ENCODE measurements around the gene GRAP2. TPM values are rescaled to one million over a fixed set of nuclear protein-coding genes. Genes with fewer than 3 reads are reported as not detected.

The GRAP2 gene
- polyA plus RNA-seq, 3 donors: 0.05 to 4.2 (median 0.97) TPM

DNA sequence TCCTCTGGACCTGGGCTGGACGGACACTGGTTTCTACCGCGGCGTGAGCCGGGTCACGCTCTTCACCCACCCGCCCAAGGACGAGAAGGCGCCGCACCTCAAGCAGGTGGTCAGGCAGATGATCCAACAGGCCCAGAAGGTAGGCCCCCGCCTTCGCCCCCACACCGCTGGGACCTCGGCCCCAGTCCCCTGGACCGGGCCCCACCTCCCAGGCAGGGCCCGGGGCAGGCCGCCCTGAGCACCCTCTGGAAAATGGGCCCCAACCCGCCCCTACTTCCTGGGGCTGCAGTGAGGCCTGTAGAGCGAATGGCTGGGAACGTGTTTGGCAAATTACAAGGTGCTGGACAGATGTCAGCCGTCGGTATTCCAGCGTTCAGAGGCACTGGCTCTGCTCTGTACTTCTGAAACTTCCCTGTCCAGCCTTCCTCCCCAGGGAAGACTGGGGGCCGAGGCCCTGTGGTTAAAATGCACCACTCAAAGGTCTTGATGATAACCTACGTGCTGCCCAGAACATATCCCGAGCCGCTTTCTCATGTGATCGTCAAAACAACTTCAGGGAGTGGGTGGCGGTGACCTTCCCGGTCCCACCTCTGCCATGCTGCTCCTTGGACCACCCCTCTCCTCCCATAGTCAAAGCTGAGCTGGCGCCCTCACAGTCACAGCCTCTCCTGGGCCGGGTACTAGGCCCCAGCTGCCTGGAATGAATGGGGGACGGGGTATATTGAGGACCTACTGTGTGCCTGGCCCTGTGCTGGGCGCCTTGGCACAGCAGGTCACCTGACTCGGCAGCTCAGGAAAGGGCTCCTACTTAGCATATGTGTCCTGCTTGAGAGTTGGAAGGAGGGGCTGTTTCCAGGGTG lies 94.7 kb downstream of the GRAP2 start:
- H2AFZ ChIP-seq (ENCODE audit: insufficient read depth, low read depth, low read length, poor library complexity, severe bottlenecking): peak overlapping the region; percentile 67
- Mint-ChIP-seq H3K36me3 (peaks cover 0 to 5% of the 10 kb centered on the region in 2 donors), H3K27me3 (ENCODE audit: low read depth in 3 of 3) (peaks cover 48 to 71% (median 65%) of the 10 kb centered on the region in 3 donors), H3K27ac (no peak overlapping the region), H3K4me1 (peaks cover 7% of the 10 kb centered on the region), H3K4me3 (peak overlapping the region in 1 of 2 donors; percentile 73), H3K9me3 (peaks cover 0 to 7% (median 2%) of the 10 kb centered on the region in 7 donors)
- no peak overlapping the region for H3K4me3 ChIP-seq (replicated peaks in 1 of 3; ENCODE audit: low read depth in 2 of 3, low read length in 3 of 3)
- H3K27ac ChIP-seq (ENCODE audit: low read depth in 1 of 2, low read length in 2 of 2): no peak overlapping the region
- WGBS (ENCODE audit: insufficient coverage): 56% methylated on average over 31 of the region's 35 CpGs
- intact Hi-C loops (cut with micrococcal nuclease): loop anchor here in 1 of 2 donors (10.0 kb wide), 1 partner anchor 61 kb away; no protein-coding TSS in a partner anchor
- H3K79me2 ChIP-seq (ENCODE audit: insufficient read depth, low read length): no peaks in the 10 kb centered on the region
- TF ChIP-seq, protein P1, sequence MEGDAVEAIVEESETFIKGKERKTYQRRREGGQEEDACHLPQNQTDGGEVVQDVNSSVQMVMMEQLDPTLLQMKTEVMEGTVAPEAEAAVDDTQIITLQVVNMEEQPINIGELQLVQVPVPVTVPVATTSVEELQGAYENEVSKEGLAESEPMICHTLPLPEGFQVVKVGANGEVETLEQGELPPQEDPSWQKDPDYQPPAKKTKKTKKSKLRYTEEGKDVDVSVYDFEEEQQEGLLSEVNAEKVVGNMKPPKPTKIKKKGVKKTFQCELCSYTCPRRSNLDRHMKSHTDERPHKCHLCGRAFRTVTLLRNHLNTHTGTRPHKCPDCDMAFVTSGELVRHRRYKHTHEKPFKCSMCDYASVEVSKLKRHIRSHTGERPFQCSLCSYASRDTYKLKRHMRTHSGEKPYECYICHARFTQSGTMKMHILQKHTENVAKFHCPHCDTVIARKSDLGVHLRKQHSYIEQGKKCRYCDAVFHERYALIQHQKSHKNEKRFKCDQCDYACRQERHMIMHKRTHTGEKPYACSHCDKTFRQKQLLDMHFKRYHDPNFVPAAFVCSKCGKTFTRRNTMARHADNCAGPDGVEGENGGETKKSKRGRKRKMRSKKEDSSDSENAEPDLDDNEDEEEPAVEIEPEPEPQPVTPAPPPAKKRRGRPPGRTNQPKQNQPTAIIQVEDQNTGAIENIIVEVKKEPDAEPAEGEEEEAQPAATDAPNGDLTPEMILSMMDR (IDR thresholded peaks at IDR 0.05): no peak
- H3K4me1 ChIP-seq (ENCODE audit: control insufficient read depth in 1 of 2, insufficient read depth in 2 of 2, low read length in 2 of 2): peaks cover 7 to 13% of the 10 kb centered on the region in 2 donors
- no peaks in the 10 kb centered on the region for H3K9me3 ChIP-seq (replicated peaks in 1 of 2; ENCODE audit: control insufficient read depth in 1 of 2, insufficient read depth in 1 of 2, low read length in 2 of 2)
- H4K20me1 ChIP-seq (ENCODE audit: insufficient read depth, low read length): no peaks in the 10 kb centered on the region
- H3K36me3 ChIP-seq (replicated peaks in 1 of 2; ENCODE audit: control insufficient read depth in 1 of 2, insufficient read depth in 2 of 2, low read length in 2 of 2): no peaks in the 10 kb centered on the region
- no peak for DNase-seq
- peak overlapping the region; percentile 8 for H3K9ac ChIP-seq (ENCODE audit: insufficient read depth, low read length, poor library complexity, severe bottlenecking)
- H3K4me2 ChIP-seq (replicated peaks; ENCODE audit: extremely low read depth, low read length, poor library complexity, severe bottlenecking): peak overlapping the region; percentile 50
- H3K27me3 ChIP-seq (ENCODE audit: control insufficient read depth in 2 of 2, insufficient read depth in 2 of 2, low read length in 2 of 2): peaks cover 36 to 66% of the 10 kb centered on the region in 2 donors

GRCh38 chr22:39996732-39997131 lies 95.8 kb downstream of the GRAP2 start:
- no peak overlapping the region for H3K9ac ChIP-seq (ENCODE audit: insufficient read depth, low read length, poor library complexity, severe bottlenecking)
- peaks cover 12% of the 10 kb centered on the region for H3K4me1 Mint-ChIP-seq

More at GRCh38 chr22:39996732-39997131, 95.8 kb downstream of the GRAP2 start:
- no peak for DNase-seq
- Histone ChIP-seq H3K36me3 (replicated peaks in 1 of 2; ENCODE audit: control insufficient read depth in 1 of 2, insufficient read depth in 2 of 2, low read length in 2 of 2) (no peaks in the 10 kb centered on the region), H3K9me3 (replicated peaks in 1 of 2; ENCODE audit: control insufficient read depth in 1 of 2, insufficient read depth in 1 of 2, low read length in 2 of 2) (no peaks in the 10 kb centered on the region), H3K27me3 (ENCODE audit: control insufficient read depth in 2 of 2, insufficient read depth in 2 of 2, low read length in 2 of 2) (peaks cover 36 to 58% of the 10 kb centered on the region in 2 donors), H3K4me2 (replicated peaks; ENCODE audit: extremely low read depth, low read length, poor library complexity, severe bottlenecking) (no peak overlapping the region), H3K27ac (ENCODE audit: low read depth in 1 of 2, low read length in 2 of 2) (no peak overlapping the region), H4K20me1 (ENCODE audit: insufficient read depth, low read length) (no peaks in the 10 kb centered on the region), H3K79me2 (ENCODE audit: insufficient read depth, low read length) (no peaks in the 10 kb centered on the region), H2AFZ (ENCODE audit: insufficient read depth, low read depth, low read length, poor library complexity, severe bottlenecking) (no peak overlapping the region), H3K4me1 (ENCODE audit: control insufficient read depth in 1 of 2, insufficient read depth in 2 of 2, low read length in 2 of 2) (peaks cover 7 to 13% of the 10 kb centered on the region in 2 donors), H3K4me3 (replicated peaks in 1 of 3; ENCODE audit: low read depth in 2 of 3, low read length in 3 of 3) (no peak overlapping the region)
- Mint-ChIP-seq H3K9me3 (peaks cover 0 to 7% (median 2%) of the 10 kb centered on the region in 7 donors), H3K36me3 (peaks cover 0 to 5% of the 10 kb centered on the region in 2 donors), H3K27ac (no peak overlapping the region), H3K4me3 (peak overlapping the region in 1 of 2 donors; percentile 54), H3K27me3 (ENCODE audit: low read depth in 3 of 3) (peaks cover 50 to 75% (median 65%) of the 10 kb centered on the region in 3 donors)
- no CpG with 5 or more reads among the region's 3 CpGs for WGBS (ENCODE audit: insufficient coverage)
- intact Hi-C loops (cut with micrococcal nuclease): loop anchor here in 1 of 2 donors (10.0 kb wide), 1 partner anchor 62 kb away; no protein-coding TSS in a partner anchor
- TF ChIP-seq, protein P1 (IDR thresholded peaks at IDR 0.05): no peak

Data from CD14-positive monocyte (primary cell).